ENCODE measurements around the gene MAGIX.

DNA sequence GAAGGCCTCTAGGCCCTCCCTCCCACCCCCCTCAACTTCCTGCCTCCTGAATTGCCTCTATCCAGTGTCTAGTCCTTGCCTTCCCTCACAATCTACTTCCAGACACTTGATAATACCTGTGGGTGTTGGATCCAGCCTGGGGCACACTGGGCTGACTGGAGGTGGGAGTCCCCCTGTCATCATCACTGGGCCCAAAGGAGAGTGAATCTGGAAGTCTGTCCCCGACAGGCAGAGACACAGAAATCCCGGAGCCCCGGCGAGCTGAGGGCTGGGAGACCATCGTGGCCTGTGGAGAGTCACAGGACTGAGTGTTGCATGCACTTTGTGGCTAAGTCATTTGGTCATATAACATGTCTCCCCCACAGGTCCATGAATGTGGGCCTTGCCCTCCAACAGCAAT, 45.8 kb downstream of the MAGIX start:
- TF ChIP-seq EZH2 (IDR thresholded peaks at IDR 0.05; ENCODE audit: borderline replicate concordance) = no peak
- TF ChIP-seq, protein P1, sequence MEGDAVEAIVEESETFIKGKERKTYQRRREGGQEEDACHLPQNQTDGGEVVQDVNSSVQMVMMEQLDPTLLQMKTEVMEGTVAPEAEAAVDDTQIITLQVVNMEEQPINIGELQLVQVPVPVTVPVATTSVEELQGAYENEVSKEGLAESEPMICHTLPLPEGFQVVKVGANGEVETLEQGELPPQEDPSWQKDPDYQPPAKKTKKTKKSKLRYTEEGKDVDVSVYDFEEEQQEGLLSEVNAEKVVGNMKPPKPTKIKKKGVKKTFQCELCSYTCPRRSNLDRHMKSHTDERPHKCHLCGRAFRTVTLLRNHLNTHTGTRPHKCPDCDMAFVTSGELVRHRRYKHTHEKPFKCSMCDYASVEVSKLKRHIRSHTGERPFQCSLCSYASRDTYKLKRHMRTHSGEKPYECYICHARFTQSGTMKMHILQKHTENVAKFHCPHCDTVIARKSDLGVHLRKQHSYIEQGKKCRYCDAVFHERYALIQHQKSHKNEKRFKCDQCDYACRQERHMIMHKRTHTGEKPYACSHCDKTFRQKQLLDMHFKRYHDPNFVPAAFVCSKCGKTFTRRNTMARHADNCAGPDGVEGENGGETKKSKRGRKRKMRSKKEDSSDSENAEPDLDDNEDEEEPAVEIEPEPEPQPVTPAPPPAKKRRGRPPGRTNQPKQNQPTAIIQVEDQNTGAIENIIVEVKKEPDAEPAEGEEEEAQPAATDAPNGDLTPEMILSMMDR (IDR thresholded peaks at IDR 0.05; ENCODE audit: poor library complexity) = no peak

Data from hepatocyte (in vitro differentiated cells).